ENCODE data around the gene CD79A. TPM values are rescaled to one million over a fixed set of nuclear protein-coding genes. Genes with fewer than 3 reads are reported as not detected.

The CD79A gene
- total RNA-seq, 3 donors from 2014 or later: 0.80 to 2.9 (median 1.8) TPM

- H3K27me3 ChIP-seq: peaks cover 3 to 77% of the 10 kb centered on the region in 2 donors
- no peaks in the 10 kb centered on the region for H3K36me3 ChIP-seq
- no peaks in the 10 kb centered on the region for H3K9me3 ChIP-seq
- TF ChIP-seq POLR2AphosphoS5 (IDR thresholded peaks at IDR 0.05) (no peak), POLR2A (IDR thresholded peaks at IDR 0.05) (no peak)
- TF ChIP-seq, protein P1, sequence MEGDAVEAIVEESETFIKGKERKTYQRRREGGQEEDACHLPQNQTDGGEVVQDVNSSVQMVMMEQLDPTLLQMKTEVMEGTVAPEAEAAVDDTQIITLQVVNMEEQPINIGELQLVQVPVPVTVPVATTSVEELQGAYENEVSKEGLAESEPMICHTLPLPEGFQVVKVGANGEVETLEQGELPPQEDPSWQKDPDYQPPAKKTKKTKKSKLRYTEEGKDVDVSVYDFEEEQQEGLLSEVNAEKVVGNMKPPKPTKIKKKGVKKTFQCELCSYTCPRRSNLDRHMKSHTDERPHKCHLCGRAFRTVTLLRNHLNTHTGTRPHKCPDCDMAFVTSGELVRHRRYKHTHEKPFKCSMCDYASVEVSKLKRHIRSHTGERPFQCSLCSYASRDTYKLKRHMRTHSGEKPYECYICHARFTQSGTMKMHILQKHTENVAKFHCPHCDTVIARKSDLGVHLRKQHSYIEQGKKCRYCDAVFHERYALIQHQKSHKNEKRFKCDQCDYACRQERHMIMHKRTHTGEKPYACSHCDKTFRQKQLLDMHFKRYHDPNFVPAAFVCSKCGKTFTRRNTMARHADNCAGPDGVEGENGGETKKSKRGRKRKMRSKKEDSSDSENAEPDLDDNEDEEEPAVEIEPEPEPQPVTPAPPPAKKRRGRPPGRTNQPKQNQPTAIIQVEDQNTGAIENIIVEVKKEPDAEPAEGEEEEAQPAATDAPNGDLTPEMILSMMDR (IDR thresholded peaks at IDR 0.05): no peak
- intact Hi-C loops (cut with DNase I; ENCODE audit: low total_unique reads): loop anchor here (5.0 kb wide), 1 partner anchor 442 kb away; no protein-coding TSS in a partner anchor
- DNase-seq (ENCODE audit: low spot score in 2 of 2): no peak
- H3K27ac ChIP-seq: no peak overlapping the region
- peaks cover 0 to 7% of the 10 kb centered on the region in 2 donors for H3K4me1 ChIP-seq
- H3K4me3 ChIP-seq: no peak overlapping the region
Observed at GRCh38 chr19:41924151-41925145, 47.4 kb downstream of the CD79A start.

DNA sequence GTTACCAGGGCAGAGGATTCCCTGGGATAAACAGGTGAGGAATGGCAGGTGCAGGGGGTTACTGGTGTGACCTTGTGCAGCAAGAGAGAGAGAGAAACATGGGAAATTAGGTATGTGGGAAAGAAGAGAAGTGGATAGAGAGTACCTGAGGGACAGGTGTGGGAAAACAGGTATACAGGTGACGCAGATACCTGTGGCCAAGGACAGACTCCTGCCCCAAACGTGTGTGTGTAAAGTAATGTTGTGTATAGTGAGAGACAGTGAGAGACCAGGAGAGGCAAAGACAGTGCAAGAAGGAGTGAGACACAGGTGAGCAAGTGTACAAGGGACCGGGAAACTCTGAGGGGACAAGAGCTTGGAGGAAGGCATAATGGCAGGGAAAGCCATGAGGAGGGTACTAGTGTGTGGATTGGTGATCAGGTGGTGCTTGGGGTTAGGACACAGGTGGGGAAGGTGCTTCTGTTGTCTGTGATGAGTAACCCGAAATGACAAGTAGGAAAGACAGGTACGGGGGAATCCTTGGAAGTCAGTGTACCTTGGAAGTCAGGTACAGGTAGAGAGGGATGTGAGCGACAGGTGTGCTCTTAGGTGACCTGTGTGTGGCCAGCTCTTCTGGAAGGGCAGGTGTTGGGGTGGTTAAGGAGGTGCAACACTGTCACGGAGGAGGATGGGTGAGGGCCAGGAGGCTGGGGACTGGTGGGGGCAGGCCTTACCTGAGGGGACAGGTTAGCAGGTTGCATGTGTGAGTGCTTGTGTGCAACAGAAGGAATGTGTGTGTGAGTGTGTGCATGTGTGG, 48.3 kb downstream of the CD79A start:
- intact Hi-C loops (cut with DNase I; ENCODE audit: low total_unique reads): loop anchor here (5.0 kb wide), 1 partner anchor 443 kb away; no protein-coding TSS in a partner anchor
- H3K27me3 ChIP-seq: peaks cover 3 to 86% of the 10 kb centered on the region in 2 donors

DNA sequence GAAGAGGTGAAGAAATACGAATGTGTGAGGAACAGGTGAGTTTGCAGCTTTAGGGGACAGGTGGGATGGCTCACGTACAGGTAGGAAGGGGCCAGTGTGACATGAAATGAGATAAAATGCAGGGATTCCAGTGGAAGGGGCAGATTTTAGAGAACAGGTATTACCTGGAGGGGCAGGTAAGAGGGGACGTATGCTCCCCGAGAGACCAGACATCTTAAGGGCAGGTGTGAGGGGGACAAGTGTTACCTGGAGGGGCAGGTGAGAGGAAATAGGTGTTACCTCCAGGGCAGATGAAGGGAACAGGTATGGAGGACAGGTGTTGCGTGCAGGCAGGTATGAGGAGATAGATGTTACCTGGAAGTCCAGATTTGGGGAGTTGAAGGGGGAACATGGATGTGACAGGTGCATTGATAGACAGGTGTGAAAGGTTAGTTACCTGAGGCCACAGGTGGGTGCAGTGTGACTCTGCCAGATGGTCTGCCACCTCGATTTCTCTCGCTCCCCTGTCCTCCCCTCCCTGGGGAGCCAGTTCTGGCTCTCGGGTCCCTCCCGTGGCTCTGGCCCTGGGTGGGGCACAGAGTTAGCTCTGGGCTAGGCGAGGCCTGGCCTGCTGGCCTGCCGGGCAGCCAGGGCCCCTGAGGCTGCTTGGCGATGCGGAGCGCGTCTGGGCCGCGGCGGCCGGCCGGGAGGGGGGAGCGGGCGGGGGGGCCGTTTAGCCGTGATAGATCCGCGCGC, 49.1 kb downstream of the CD79A start:
- no peak overlapping the region for H3K4me3 ChIP-seq
- no peaks in the 10 kb centered on the region for H3K9me3 ChIP-seq
- peaks cover 3 to 86% of the 10 kb centered on the region in 2 donors for H3K27me3 ChIP-seq
- H3K4me1 ChIP-seq: peaks cover 0 to 7% of the 10 kb centered on the region in 2 donors
- TF ChIP-seq POLR2A (IDR thresholded peaks at IDR 0.05) (no peak), POLR2AphosphoS5 (IDR thresholded peaks at IDR 0.05) (no peak)
- TF ChIP-seq, protein P1 (IDR thresholded peaks at IDR 0.05): no peak
- H3K36me3 ChIP-seq: no peaks in the 10 kb centered on the region
- H3K27ac ChIP-seq: no peak overlapping the region
- DNase-seq (ENCODE audit: low spot score in 2 of 2): no peak
- intact Hi-C loops (cut with DNase I; ENCODE audit: low total_unique reads): loop anchor here (5.0 kb wide), 1 partner anchor 444 kb away; no protein-coding TSS in a partner anchor

More for the DNA sequence above, 48.3 kb downstream of the CD79A start:
- no peak for DNase-seq (ENCODE audit: low spot score in 2 of 2)
- TF ChIP-seq, protein P1 (IDR thresholded peaks at IDR 0.05): no peak
- no peak for TF ChIP-seq POLR2AphosphoS5 (IDR thresholded peaks at IDR 0.05)
- TF ChIP-seq POLR2A (IDR thresholded peaks at IDR 0.05): no peak
- Histone ChIP-seq H3K4me3 (no peak overlapping the region), H3K4me1 (peaks cover 0 to 7% of the 10 kb centered on the region in 2 donors), H3K36me3 (no peaks in the 10 kb centered on the region), H3K27ac (no peak overlapping the region), H3K9me3 (no peaks in the 10 kb centered on the region)

GRCh38 chr19:41926763-41927496, 49.9 kb downstream of the CD79A start:
- intact Hi-C loops (cut with DNase I; ENCODE audit: low total_unique reads): loop anchor here (5.0 kb wide), 1 partner anchor 445 kb away; no protein-coding TSS in a partner anchor
- Histone ChIP-seq H3K9me3 (no peaks in the 10 kb centered on the region), H3K27me3 (peaks cover 3 to 86% of the 10 kb centered on the region in 2 donors), H3K4me3 (no peak overlapping the region), H3K4me1 (peaks cover 0 to 7% of the 10 kb centered on the region in 2 donors), H3K27ac (no peak overlapping the region), H3K36me3 (no peaks in the 10 kb centered on the region)
- no peak for DNase-seq (ENCODE audit: low spot score in 2 of 2)
- TF ChIP-seq, protein P1 (IDR thresholded peaks at IDR 0.05): no peak
- TF ChIP-seq POLR2AphosphoS5 (IDR thresholded peaks at IDR 0.05) (no peak), POLR2A (IDR thresholded peaks at IDR 0.05) (no peak)

All from breast epithelium (tissue), 4 donors.